HepG2 (cell line): Measurements from ENCODE around the gene GCN1. TPM values are rescaled to one million over a fixed set of nuclear protein-coding genes. Genes with fewer than 3 reads are reported as not detected.

ENCODE experiments used
- ATAC-seq: fragments of 200-7000 bp; cut with Tn5 transposase; 3 replicates; pipeline ENCODE4 v1.9.1; 2020; ENCODE audit warnings: mild to moderate bottlenecking, moderate library complexity
- BruUV-seq: library from RNA; stranded (reverse); fragments of 400-500 nt; replicated peaks from 2 replicates; lab custom pipeline; 2021; lab: Mats Ljungman, UMichigan
- CTCF ChIA-PET: fragments of 300-600 bp; formaldehyde crosslinking; extraction: SDS; loops from one replicate; lab custom pipeline; 2021; ENCODE audit warnings: low total read pairs, inconsistent platforms, low intra/inter-chr PET ratio; lab: Yijun Ruan, JAX
- POLR2A ChIA-PET: fragments of 350-600 bp; sonication (Branson Sonifier 250); formaldehyde crosslinking; loops from one replicate; lab custom pipeline; 2020; ENCODE audit warnings: antibody characterized with exemption, inconsistent platforms; lab: Yijun Ruan, JAX
- DNase-seq: peaks from one replicate; pipeline ENCODE4 v3.0.0-alpha.2; 2015; ENCODE audit warnings: low spot score
- FAIRE-seq: peaks from 3 replicates; lab custom pipeline; 2011; peaks lifted over from hg19 to GRCh38; lab: Jason Lieb, UNC
- H2AFZ ChIP-seq: one replicate; pipeline ENCODE4 v1.6.1; 2011; ENCODE audit warnings: low read length, inconsistent platforms
- H3K27ac ChIP-seq: fragments of 300-600 bp; 3 replicates; pipeline ENCODE4 v1.8.0; 2011; ENCODE audit warnings: mixed run types, mild to moderate bottlenecking, mixed read lengths, low read length, inconsistent platforms; ENCODE audit not compliant: insufficient read depth; ENCODE audit errors: extremely low read length
- H3K27me3 ChIP-seq, 2 experiments: fragments of 200-600 bp in 1 of 2; 2 replicates in 1 of 2; 3 replicates in 1 of 2; pipeline versions ENCODE4 v1.6.0 to v1.8.0; 2011; ENCODE audit warnings: low read length in 2 of 2, mild to moderate bottlenecking in 2 of 2, moderate library complexity in 2 of 2, inconsistent platforms in 1 of 2; ENCODE audit not compliant: insufficient read depth in 2 of 2, control insufficient read depth in 1 of 2
- H3K36me3 ChIP-seq, 2 experiments: fragments of 200-600 bp in 1 of 2; replicated peaks in 1 of 2; 2 replicates in 1 of 2; 3 replicates in 1 of 2; pipeline versions ENCODE4 v1.5.1 to v1.8.0; 2011; ENCODE audit warnings: low read length in 2 of 2, inconsistent platforms in 1 of 2; ENCODE audit not compliant: insufficient read depth in 2 of 2, control insufficient read depth in 1 of 2
- H3K4me1 ChIP-seq: 2 replicates; pipeline ENCODE4 v1.5.1; 2012; ENCODE audit warnings: low read length, inconsistent platforms; ENCODE audit not compliant: insufficient read depth
- H3K4me2 ChIP-seq: 2 replicates; pipeline ENCODE4 v1.6.0; 2011; ENCODE audit warnings: low read depth, low read length, inconsistent platforms
- H3K4me3 ChIP-seq, 3 experiments: fragments of 200-600 bp in 1 of 3; sonication (generic), shearing (Covaris generic) in 1 of 3; replicated peaks in 1 of 3; 2 replicates each; pipeline ENCODE4 v1.5.1; 2011 to 2016; ENCODE audit warnings: low read length in 3 of 3, inconsistent platforms in 2 of 3, low read depth in 2 of 3, mild to moderate bottlenecking in 2 of 3, control low read depth in 1 of 3, mixed read lengths in 1 of 3; ENCODE audit not compliant: insufficient read depth in 1 of 3
- H3K79me2 ChIP-seq: one replicate; pipeline ENCODE4 v1.6.1; 2011; ENCODE audit warnings: low read length, inconsistent platforms; ENCODE audit not compliant: insufficient read depth
- H3K9ac ChIP-seq: 2 replicates; pipeline ENCODE4 v1.6.0; 2011; ENCODE audit warnings: mild to moderate bottlenecking, low read depth, low read length, inconsistent platforms; ENCODE audit not compliant: insufficient read depth
- H3K9me3 ChIP-seq: 2 replicates; pipeline ENCODE4 v1.5.1; 2012; ENCODE audit warnings: mild to moderate bottlenecking, low read length
- H4K20me1 ChIP-seq: 2 replicates; pipeline ENCODE4 v1.6.0; 2011; ENCODE audit warnings: inconsistent platforms, mild to moderate bottlenecking, low read length, moderate library complexity; ENCODE audit not compliant: insufficient read depth
- CENPX ChIP-seq: sonication (generic); formaldehyde crosslinking; IDR thresholded peaks from 2 replicates; pipeline ENCODE4 v1.9.0; 2021; ENCODE audit warnings: mild to moderate bottlenecking, missing genetic modification reagents, moderate library complexity
- FOXA3 ChIP-seq: IDR thresholded peaks from 2 replicates; pipeline ENCODE4 v1.6.1; 2016; ENCODE audit warnings: missing genetic modification reagents, missing compliant biosample characterization
- HMG20B ChIP-seq: conservative IDR thresholded peaks from 2 replicates; pipeline ENCODE4 v1.6.1; 2016; ENCODE audit warnings: missing genetic modification reagents, missing compliant biosample characterization
- KLF12 ChIP-seq: sonication (generic); formaldehyde crosslinking; IDR thresholded peaks from 2 replicates; pipeline ENCODE4 v1.4.0; 2020; ENCODE audit warnings: missing genetic modification reagents, borderline replicate concordance
- MAFF ChIP-seq: IDR thresholded peaks from 2 replicates; pipeline ENCODE4 v1.6.1; 2011; ENCODE audit warnings: low read depth, low read length, improper control_type of control experiment
- MAFK ChIP-seq, 2 experiments: IDR thresholded peaks in 1 of 2; conservative IDR thresholded peaks in 1 of 2; 2 replicates each; pipeline ENCODE4 v1.6.1; 2011; ENCODE audit warnings: improper control_type of control experiment in 2 of 2, low read length in 2 of 2
- MXI1 ChIP-seq: IDR thresholded peaks from 3 replicates; pipeline ENCODE4 v1.6.1; 2012; ENCODE audit warnings: low read depth, low read length, inconsistent platforms, borderline replicate concordance
- NFE2 ChIP-seq: sonication (generic); formaldehyde crosslinking; IDR thresholded peaks from 2 replicates; pipeline ENCODE4 v1.4.0; 2020; ENCODE audit warnings: missing genetic modification reagents
- NFE2L2 ChIP-seq: fragments of 150-350 bp; IDR thresholded peaks from 2 replicates; pipeline ENCODE4 v1.6.1; 2014; ENCODE audit warnings: low read length
- PRDM15 ChIP-seq: sonication (generic); formaldehyde crosslinking; IDR thresholded peaks from 2 replicates; pipeline ENCODE4 v1.4.0; 2020; ENCODE audit warnings: missing genetic modification reagents
- SAP130 ChIP-seq: IDR thresholded peaks from 2 replicates; pipeline ENCODE4 v1.6.1; 2016; ENCODE audit warnings: low read depth
- SRY ChIP-seq: sonication (generic); formaldehyde crosslinking; IDR thresholded peaks from 2 replicates; pipeline ENCODE4 v1.8.0; 2022; ENCODE audit warnings: mild to moderate bottlenecking, missing genetic modification reagents
- USF2 ChIP-seq, 2 experiments: sonication (generic) in 1 of 2; formaldehyde crosslinking in 1 of 2; IDR thresholded peaks; 2 replicates each; pipeline versions ENCODE4 v1.5.1 to v1.6.1; 2011 to 2020; ENCODE audit warnings: borderline replicate concordance in 1 of 2, low read depth in 1 of 2, low read length in 1 of 2, mild to moderate bottlenecking in 1 of 2, missing genetic modification reagents in 1 of 2, moderate library complexity in 1 of 2
- ZBTB43 ChIP-seq: sonication (generic); formaldehyde crosslinking; conservative IDR thresholded peaks from 2 replicates; pipeline ENCODE4 v1.4.0; 2020; ENCODE audit warnings: missing genetic modification reagents
- WGBS: methylation state at CpG from one replicate; pipeline ENCODE4 v1.1.6; 2017; ENCODE audit warnings: low lambda C conversion rate; 5-methylcytosine and 5-hydroxymethylcytosine counted together
- in situ Hi-C: cut with HindIII; loops from 2 replicates; pipeline ENCODE4 v1.10.0; 2017; ENCODE audit warnings: low pct_unique_long_range_greater_than_20kb; ENCODE audit not compliant: extremely low pct_ligation_motif_present
- intact Hi-C: fragments of 100-400 bp; cut with micrococcal nuclease; formaldehyde crosslinking; loops from one replicate; pipeline ENCODE4 v1.10.0; 2022; ENCODE audit not compliant: unreplicated experiment
- polyA plus RNA-seq, 8 experiments: library from polyadenylated mRNA; depleted of rRNA in 3 of 8; stranded (reverse) in 7 of 8; unstranded in 1 of 8; fragments of >200 nt; fragmentation: Illumina TruSeq in 4 of 8; extraction: Trizol in 4 of 8; gene quantifications; 2 replicates each; pipeline versions ENCODE4 v1.2.1 to v1.2.3, GENCODE V29; 2011 to 2016; ENCODE audit warnings: low read depth in 4 of 8, missing spikeins in 1 of 8, mixed read lengths in 1 of 8; ENCODE audit not compliant: insufficient read depth in 1 of 8
- total RNA-seq, 5 experiments: library from RNA; depleted of rRNA; stranded (reverse); fragments of >200 nt; fragmentation: Illumina TruSeq; extraction: Trizol; gene quantifications; 2 replicates each; pipeline ENCODE4 v1.2.3, GENCODE V29; 2016; ENCODE audit warnings: low read depth in 1 of 5

GCN1 gene
- total and polyA plus RNA-seq, 2 of the 13 experiments (the other 11 are each of a cell fraction or from before 2014, with no cell fraction given) = 58.2 to 83.0 TPM

- Histone ChIP-seq H3K9me3 (no peaks in the 10 kb centered on the region), H3K4me2 (peak overlapping the region; percentile 66), H2AFZ (no peak overlapping the region), H3K27ac (peak overlapping the region; percentile 92), H3K4me1 (peaks cover 74% of the 10 kb centered on the region), H3K27me3 (no peaks in the 10 kb centered on the region; a peak in 1 of 5 replicates), H4K20me1 (peaks cover 9% of the 10 kb centered on the region), H3K36me3 (no peaks in the 10 kb centered on the region; a peak in 1 of 5 replicates), H3K4me3 (peak overlapping the region; percentile 68 to 99 (median 70)), H3K79me2 (peaks cover 37% of the 10 kb centered on the region), H3K9ac (peak overlapping the region; percentile 91; the same call in 1 of the 2 replicates)
- FAIRE-seq (peak; percentile 64), ATAC-seq (no peak), DNase-seq (peak; percentile 52)
- no TSS peak for BruUV-seq
- 39% methylated on average over 11 of the region's 11 CpGs for WGBS
- in situ Hi-C loops = no loop called here
- ChIA-PET CTCF (no interaction called here), POLR2A (interaction anchor here (0.6 to 7.5 kb wide), 6 partner anchors 8 to 173 kb away, joined by 3 to 92 read pairs (median 13); partner anchors contain the start of genes RNU4-1, RNU4-2 and RPLP0)
- intact Hi-C loops = no loop called here
- TF ChIP-seq MAFF (peak; percentile 94), KLF12 (CRISPR knock-in tag) (no peak), NFE2 (CRISPR knock-in tag) (peak; percentile 65; the same call in 1 of the 2 replicates), PRDM15 (CRISPR knock-in tag) (no peak), SAP130 (CRISPR knock-in tag) (peak; percentile 46), FOXA3 (CRISPR knock-in tag) (peak; percentile 36; the same call in 1 of the 2 replicates), SRY (CRISPR knock-in tag) (no peak), USF2 (IDR thresholded peaks at IDR 0.05; ENCODE audit: low read depth, low read length) (peak; percentile 27; the same call in 1 of the 2 replicates), USF2 (CRISPR knock-in tag; IDR thresholded peaks at IDR 0.05; ENCODE audit: borderline replicate concordance) (no peak; the same call in 1 of the 2 replicates), CENPX (CRISPR knock-in tag) (no peak), HMG20B (CRISPR knock-in tag) (0 out of 2 replicates have a peak, but pooled peaks have one; percentile 22), ZBTB43 (CRISPR knock-in tag) (0 out of 2 replicates have a peak, but pooled peaks have one; percentile 56), MAFK (conservative IDR thresholded peaks at IDR 0.05 in 1 of 2, IDR thresholded peaks at IDR 0.05 in 1 of 2; ENCODE audit: low read length in 2 of 2) (peak; percentile 96 to 97), MXI1 (0 out of 3 replicates have a peak, but pooled peaks have one; percentile 34), NFE2L2 (peak; percentile 88)
Measured at GRCh38 chr12:120118321-120119061, 76.0 kb downstream of the GCN1 start.
